H9 (cell line): ENCODE results near the gene HMCN1. TPM values are rescaled to one million over a fixed set of nuclear protein-coding genes. Genes with fewer than 3 reads are reported as not detected.

Source experiments
- DNase-seq: peaks from one replicate; pipeline ENCODE4 v3.0.0-alpha.2; 2017
- H2AFZ ChIP-seq: one replicate; pipeline ENCODE4 v1.6.1; 2013; ENCODE audit warnings: mild to moderate bottlenecking, low read length, control low read depth, moderate library complexity
- H2AK5ac ChIP-seq: 2 replicates; pipeline ENCODE4 v1.6.1; 2013; ENCODE audit warnings: low read length, control low read depth, mixed read lengths; ENCODE audit not compliant: insufficient read length
- H2BK120ac ChIP-seq: one replicate; pipeline ENCODE4 v1.6.1; 2013; ENCODE audit warnings: low read depth, mild to moderate bottlenecking, low read length, control low read depth, inconsistent platforms; ENCODE audit not compliant: poor library complexity, severe bottlenecking
- H2BK12ac ChIP-seq: 2 replicates; pipeline ENCODE4 v1.6.1; 2013; ENCODE audit warnings: low read length, control low read depth, mixed read lengths, low read depth; ENCODE audit not compliant: insufficient read length
- H2BK15ac ChIP-seq: 2 replicates; pipeline ENCODE4 v1.6.1; 2013; ENCODE audit warnings: low read depth, low read length, control low read depth
- H2BK20ac ChIP-seq: one replicate; pipeline ENCODE4 v1.6.1; 2013; ENCODE audit warnings: low read depth, mild to moderate bottlenecking, low read length, control low read depth, inconsistent platforms; ENCODE audit not compliant: poor library complexity, severe bottlenecking
- H2BK5ac ChIP-seq: 2 replicates; pipeline ENCODE4 v1.6.1; 2013; ENCODE audit warnings: low read length, control low read depth, mixed read lengths; ENCODE audit not compliant: insufficient read length
- H3K14ac ChIP-seq: 2 replicates; pipeline ENCODE4 v1.6.1; 2013; ENCODE audit warnings: low read length, control low read depth; ENCODE audit not compliant: insufficient read depth
- H3K18ac ChIP-seq: 2 replicates; pipeline ENCODE4 v1.6.1; 2013; ENCODE audit warnings: low read depth, mild to moderate bottlenecking, mixed read lengths, low read length, control low read depth; ENCODE audit not compliant: insufficient read length
- H3K23ac ChIP-seq: 2 replicates; pipeline ENCODE4 v1.6.1; 2013; ENCODE audit warnings: low read length, control low read depth, mixed read lengths, low read depth; ENCODE audit not compliant: insufficient read length
- H3K23me2 ChIP-seq: 2 replicates; pipeline ENCODE4 v1.6.1; 2013; ENCODE audit warnings: low read depth, mild to moderate bottlenecking, mixed read lengths, low read length, control low read depth; ENCODE audit not compliant: insufficient read length, poor library complexity, severe bottlenecking
- H3K27ac ChIP-seq: 2 replicates; pipeline ENCODE4 v1.5.1; 2013; ENCODE audit warnings: low read length, control low read depth, mixed read lengths, low read depth; ENCODE audit not compliant: insufficient read length
- H3K27me3 ChIP-seq: 2 replicates; pipeline ENCODE4 v1.6.1; 2013; ENCODE audit warnings: low read length, control low read depth, inconsistent platforms; ENCODE audit not compliant: insufficient read depth
- H3K4ac ChIP-seq: 2 replicates; pipeline ENCODE4 v1.6.1; 2013; ENCODE audit warnings: low read depth, mild to moderate bottlenecking, control low read depth, inconsistent platforms, low read length, moderate library complexity
- H3K4me1 ChIP-seq: 2 replicates; pipeline ENCODE4 v1.6.1; 2013; ENCODE audit warnings: low read length, control low read depth, inconsistent platforms; ENCODE audit not compliant: insufficient read depth
- H3K4me2 ChIP-seq: 2 replicates; pipeline ENCODE4 v1.6.1; 2013; ENCODE audit warnings: low read length, control low read depth, mixed read lengths; ENCODE audit not compliant: insufficient read length, insufficient read depth
- H3K56ac ChIP-seq: 2 replicates; pipeline ENCODE4 v1.6.1; 2013; ENCODE audit warnings: low read depth, mild to moderate bottlenecking, mixed read lengths, low read length, control low read depth; ENCODE audit not compliant: insufficient read length
- H3K79me1 ChIP-seq: 2 replicates; pipeline ENCODE4 v1.6.1; 2013; ENCODE audit warnings: low read depth, mild to moderate bottlenecking, moderate library complexity, low read length, control low read depth, inconsistent platforms; ENCODE audit not compliant: insufficient read depth, poor library complexity, severe bottlenecking
- H3K79me2 ChIP-seq: 2 replicates; pipeline ENCODE4 v1.6.1; 2013; ENCODE audit warnings: low read length, control low read depth, inconsistent platforms; ENCODE audit not compliant: insufficient read depth
- H3K9ac ChIP-seq: 2 replicates; pipeline ENCODE4 v1.6.1; 2013; ENCODE audit warnings: low read length, control low read depth, mixed read lengths; ENCODE audit not compliant: insufficient read length; ENCODE audit errors: extremely low read depth
- H3K9me3 ChIP-seq: one replicate; pipeline ENCODE4 v1.6.1; 2013; ENCODE audit warnings: low read depth, low read length, inconsistent platforms; ENCODE audit not compliant: control insufficient read depth
- H3T11ph ChIP-seq: one replicate; pipeline ENCODE4 v1.6.1; 2013; ENCODE audit warnings: mild to moderate bottlenecking, low read length, control low read depth, inconsistent platforms
- H4K20me1 ChIP-seq: one replicate; pipeline ENCODE4 v1.6.1; 2013; ENCODE audit not compliant: control insufficient read depth, insufficient read length, insufficient read depth
- H4K5ac ChIP-seq: 2 replicates; pipeline ENCODE4 v1.6.1; 2013; ENCODE audit warnings: low read depth, mild to moderate bottlenecking, mixed read lengths, low read length, control low read depth; ENCODE audit not compliant: insufficient read length
- H4K8ac ChIP-seq: replicated peaks from 2 replicates; pipeline ENCODE4 v1.6.1; 2013; ENCODE audit warnings: low read length, control low read depth, mixed read lengths, low read depth; ENCODE audit not compliant: insufficient read length
- H4K91ac ChIP-seq: 2 replicates; pipeline ENCODE4 v1.6.1; 2013; ENCODE audit warnings: low read depth, mild to moderate bottlenecking, moderate library complexity, mixed read lengths, low read length, control low read depth; ENCODE audit not compliant: insufficient read length
- H3K27ac Mint-ChIP-seq, 3 experiments: 2 replicates in 2 of 3; 3 replicates in 1 of 3; pipeline ENCODE4 v1.8.0; 2020 to 2021; ENCODE audit warnings: mixed read lengths in 3 of 3, mild to moderate bottlenecking in 1 of 3, moderate library complexity in 1 of 3
- H3K27me3 Mint-ChIP-seq: 2 replicates; pipeline ENCODE4 v1.8.0; 2021; ENCODE audit warnings: low read depth, mild to moderate bottlenecking, moderate library complexity, mixed read lengths
- H3K36me3 Mint-ChIP-seq, 3 experiments: 2 replicates in 2 of 3; 3 replicates in 1 of 3; pipeline ENCODE4 v1.8.0; 2020 to 2021; ENCODE audit warnings: low read depth in 3 of 3, mixed read lengths in 3 of 3; ENCODE audit not compliant: insufficient read depth in 1 of 3
- H3K4me1 Mint-ChIP-seq, 2 experiments: 2 replicates each; pipeline ENCODE4 v1.8.0; 2020; ENCODE audit warnings: mixed read lengths in 2 of 2
- H3K4me3 Mint-ChIP-seq, 2 experiments: 2 replicates in 1 of 2; 3 replicates in 1 of 2; pipeline ENCODE4 v1.8.0; 2020 to 2021; ENCODE audit warnings: mild to moderate bottlenecking in 2 of 2, mixed read lengths in 2 of 2, moderate library complexity in 1 of 2
- H3K9me3 Mint-ChIP-seq, 2 experiments: 2 replicates in 1 of 2; 3 replicates in 1 of 2; pipeline ENCODE4 v1.8.0; 2020; ENCODE audit warnings: mild to moderate bottlenecking in 2 of 2, mixed read lengths in 2 of 2, moderate library complexity in 1 of 2
- WGBS: extraction: QIAGEN DNeasy Blood & Tissue Kit; methylation state at CpG from one replicate; pipeline ENCODE4 v1.1.7; 2013; ENCODE audit warnings: missing lambda C conversion rate, low lambda C conversion rate, mixed read lengths; ENCODE audit not compliant: insufficient read length; ENCODE audit errors: extremely low coverage; 5-methylcytosine and 5-hydroxymethylcytosine counted together
- total RNA-seq: library from RNA; stranded (reverse); gene quantifications from 2 replicates; pipeline ENCODE4 v1.2.1, GENCODE V29; 2021
- TF ChIP-seq, protein P1 (sequence below): fragments of 200-600 bp; sonication (generic); conservative IDR thresholded peaks from 3 replicates; pipeline ENCODE4 v1.8.0; 2021; ENCODE audit warnings: antibody characterized with exemption, mild to moderate bottlenecking

The HMCN1 gene
- total RNA-seq, 1 experiment from 2014 or later = 3.3 TPM

DNA sequence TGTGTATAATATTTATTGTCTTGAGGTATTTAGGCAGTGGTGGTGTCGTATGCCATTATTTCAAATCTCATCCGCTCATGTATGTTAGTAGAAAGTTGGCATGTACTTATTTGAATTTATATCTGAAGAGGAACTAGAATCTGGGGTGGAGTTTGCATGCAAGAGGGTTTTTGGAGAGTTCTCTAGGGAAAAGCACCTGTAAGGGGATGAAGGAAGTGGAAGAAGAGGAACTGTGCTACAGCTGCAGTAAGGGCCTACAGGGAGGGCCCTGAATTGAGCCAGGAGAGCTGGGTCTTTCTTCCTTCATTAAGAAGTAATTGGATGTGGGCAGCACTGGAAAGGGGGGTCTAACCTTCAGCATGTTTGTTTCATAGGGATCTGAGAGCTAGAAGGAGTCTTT is 197.2 kb downstream of the HMCN1 start:
- Mint-ChIP-seq H3K4me1 (peaks cover 4 to 13% of the 10 kb centered on the region in 2 experiments), H3K27me3 (no peaks in the 10 kb centered on the region), H3K4me3 (no peak overlapping the region), H3K27ac (no peak overlapping the region; a peak in 1 of 7 replicates), H3K36me3 (no peaks in the 10 kb centered on the region), H3K9me3 (no peaks in the 10 kb centered on the region)
- Histone ChIP-seq H4K5ac (no peak overlapping the region), H3K56ac (no peak overlapping the region), H2AK5ac (no peak overlapping the region), H3K4me1 (no peaks in the 10 kb centered on the region; the same call in 1 of the 2 replicates), H3K79me1 (no peaks in the 10 kb centered on the region), H2BK120ac (no peak overlapping the region), H3T11ph (no peak overlapping the region), H2AFZ (no peak overlapping the region), H3K23ac (no peak overlapping the region), H4K8ac (no peak overlapping the region), H3K4ac (no peak overlapping the region), H3K14ac (no peak overlapping the region), H3K27ac (no peak overlapping the region), H3K9me3 (no peaks in the 10 kb centered on the region), H4K91ac (no peak overlapping the region), H4K20me1 (no peaks in the 10 kb centered on the region), H3K4me2 (no peak overlapping the region), H2BK5ac (no peak overlapping the region), H3K79me2 (no peaks in the 10 kb centered on the region), H2BK12ac (no peak overlapping the region), H2BK15ac (no peak overlapping the region), H3K9ac (no peak overlapping the region), H3K18ac (no peak overlapping the region), H3K23me2 (no peaks in the 10 kb centered on the region), H3K27me3 (no peaks in the 10 kb centered on the region), H2BK20ac (no peak overlapping the region)
- no CpG with 5 or more reads among the region's 2 CpGs for WGBS
- DNase-seq = no peak
- TF ChIP-seq, protein P1, sequence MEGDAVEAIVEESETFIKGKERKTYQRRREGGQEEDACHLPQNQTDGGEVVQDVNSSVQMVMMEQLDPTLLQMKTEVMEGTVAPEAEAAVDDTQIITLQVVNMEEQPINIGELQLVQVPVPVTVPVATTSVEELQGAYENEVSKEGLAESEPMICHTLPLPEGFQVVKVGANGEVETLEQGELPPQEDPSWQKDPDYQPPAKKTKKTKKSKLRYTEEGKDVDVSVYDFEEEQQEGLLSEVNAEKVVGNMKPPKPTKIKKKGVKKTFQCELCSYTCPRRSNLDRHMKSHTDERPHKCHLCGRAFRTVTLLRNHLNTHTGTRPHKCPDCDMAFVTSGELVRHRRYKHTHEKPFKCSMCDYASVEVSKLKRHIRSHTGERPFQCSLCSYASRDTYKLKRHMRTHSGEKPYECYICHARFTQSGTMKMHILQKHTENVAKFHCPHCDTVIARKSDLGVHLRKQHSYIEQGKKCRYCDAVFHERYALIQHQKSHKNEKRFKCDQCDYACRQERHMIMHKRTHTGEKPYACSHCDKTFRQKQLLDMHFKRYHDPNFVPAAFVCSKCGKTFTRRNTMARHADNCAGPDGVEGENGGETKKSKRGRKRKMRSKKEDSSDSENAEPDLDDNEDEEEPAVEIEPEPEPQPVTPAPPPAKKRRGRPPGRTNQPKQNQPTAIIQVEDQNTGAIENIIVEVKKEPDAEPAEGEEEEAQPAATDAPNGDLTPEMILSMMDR = no peak
